Stimulated activated CD8-positive, alpha-beta memory T cell treated with anti-CD3 and anti-CD28 coated beads, Interleukin-15, amount 100 ng/mL, for 24 hours (primary cell): ENCODE results near the gene RALGDS.
A peak's percentile ranks its signal among the peaks of the same experiment; 100 is the strongest.

Experiments used
- DNase-seq: peaks from one replicate; pipeline ENCODE4 v3.0.0-alpha.2; 2020; ENCODE audit warnings: low read depth

The RALGDS gene

DNA sequence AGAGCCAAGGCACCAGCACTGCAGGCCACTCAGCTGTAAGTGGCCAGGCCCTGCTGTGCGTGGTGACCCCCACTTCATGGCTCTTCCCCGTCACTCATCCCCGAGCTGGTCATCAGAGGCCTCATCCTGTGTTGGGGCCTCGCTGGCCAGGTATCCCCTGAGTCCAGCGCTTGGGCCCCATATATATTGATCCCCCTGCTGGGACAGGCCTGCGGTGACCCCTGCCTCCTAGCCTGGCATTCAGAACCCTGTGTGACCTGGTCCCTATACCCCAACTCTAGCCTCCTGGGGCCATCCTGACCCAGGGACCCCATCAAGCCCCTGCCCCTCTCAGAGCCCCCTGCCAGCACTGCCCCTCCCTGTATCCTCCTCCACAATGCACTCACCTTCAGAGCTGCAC lies 30.0 kb upstream of the RALGDS start:
- DNase-seq, result no peak

DNA sequence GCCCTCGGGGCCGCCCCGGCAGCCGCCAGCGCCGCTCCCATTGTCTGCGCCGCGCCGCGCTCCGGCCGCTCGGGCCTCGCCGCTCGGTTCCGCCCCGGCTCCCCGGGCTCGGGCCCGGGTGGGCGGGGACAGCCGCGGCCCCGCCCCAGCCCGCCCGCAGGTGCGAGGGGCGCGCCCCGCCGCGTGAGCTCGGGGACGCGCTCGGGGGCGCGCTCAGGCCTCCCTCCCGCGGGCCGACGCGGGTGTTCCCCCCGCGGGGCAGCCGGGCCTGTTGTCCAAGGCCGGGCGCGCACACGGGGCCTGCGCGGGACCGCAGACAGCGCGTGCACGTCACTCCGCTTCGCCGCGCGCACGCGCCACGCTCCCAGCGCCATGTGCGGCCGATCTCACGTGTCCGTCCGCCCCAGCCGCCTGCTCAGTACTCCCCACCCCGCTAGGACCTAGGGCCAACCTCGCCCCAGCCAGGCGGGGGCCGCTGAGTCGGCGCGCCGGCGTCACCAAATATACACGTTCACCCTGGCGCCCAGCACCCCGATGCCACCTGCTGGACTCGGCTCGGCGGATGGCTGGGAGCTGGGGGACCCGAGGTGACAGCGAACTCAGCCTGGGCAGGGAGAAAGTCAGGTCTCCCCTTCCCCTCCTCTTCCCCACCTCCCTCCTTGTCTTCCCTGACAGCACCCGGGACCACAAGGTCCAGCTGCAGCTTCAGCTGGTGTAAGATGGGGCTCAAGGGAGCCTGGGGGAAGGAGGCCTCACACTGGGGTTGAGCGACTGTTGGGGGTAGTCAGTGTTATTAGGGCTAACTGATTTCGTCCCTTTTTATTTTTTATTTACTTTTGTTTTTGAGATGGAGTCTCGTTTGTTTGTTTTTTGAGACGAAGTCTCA lies 28.3 kb upstream of the RALGDS start:
- peak; percentile 58 for DNase-seq

DNA sequence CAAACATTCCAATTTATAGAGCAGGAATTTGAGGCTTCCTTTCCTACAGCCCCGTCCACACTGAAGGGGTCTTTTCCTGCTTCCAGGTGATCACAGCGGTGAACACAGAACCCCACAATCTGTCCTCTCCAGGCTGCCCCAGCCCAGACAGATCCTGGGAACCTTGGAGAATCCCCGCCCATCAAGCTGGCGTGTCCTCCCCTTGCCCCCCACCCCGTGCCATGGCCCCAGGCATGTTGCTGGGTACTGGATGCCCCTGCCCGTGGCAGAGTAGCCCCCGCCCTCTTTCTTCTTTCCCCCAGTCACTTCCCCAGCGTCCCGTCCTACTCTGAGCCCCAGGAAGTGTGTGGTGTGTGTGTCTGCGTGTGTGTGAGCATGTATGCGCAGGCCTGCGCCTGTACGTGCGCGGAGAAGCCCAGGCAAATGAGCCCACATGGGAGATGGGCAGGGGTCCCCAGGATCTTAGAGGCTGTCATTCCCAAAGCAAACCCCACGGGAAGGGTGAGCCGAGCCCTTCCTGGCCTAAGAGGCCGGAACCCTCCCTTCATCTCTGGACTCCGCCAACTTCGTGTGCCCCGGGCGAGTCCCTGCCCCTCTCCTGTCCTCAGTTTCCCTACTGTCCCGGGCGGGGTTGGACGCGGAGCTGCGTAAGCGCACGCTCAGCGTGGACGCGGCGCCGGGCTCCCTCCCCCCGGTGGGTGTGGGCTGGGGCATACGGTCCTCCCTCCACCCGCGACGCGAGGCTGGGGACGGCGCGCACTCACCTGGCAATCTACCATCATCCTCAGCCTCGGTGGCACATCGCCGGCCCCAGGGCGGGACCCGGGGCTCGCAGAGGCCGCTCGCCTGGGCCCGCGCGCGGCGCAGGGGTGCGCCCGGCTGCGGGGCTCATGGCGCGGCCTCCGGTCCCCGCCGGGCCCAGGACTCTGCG lies 27.4 kb upstream of the RALGDS start:
- peak; percentile 33 for DNase-seq

GRCh38 chr9:133147412-133148198 lies 26.6 kb upstream of the RALGDS start:
- peak; percentile 59 for DNase-seq

- DNase-seq, result no peak
These were observed 25.8 kb upstream of the RALGDS start for GRCh38 chr9:133146746-133147411.

DNA sequence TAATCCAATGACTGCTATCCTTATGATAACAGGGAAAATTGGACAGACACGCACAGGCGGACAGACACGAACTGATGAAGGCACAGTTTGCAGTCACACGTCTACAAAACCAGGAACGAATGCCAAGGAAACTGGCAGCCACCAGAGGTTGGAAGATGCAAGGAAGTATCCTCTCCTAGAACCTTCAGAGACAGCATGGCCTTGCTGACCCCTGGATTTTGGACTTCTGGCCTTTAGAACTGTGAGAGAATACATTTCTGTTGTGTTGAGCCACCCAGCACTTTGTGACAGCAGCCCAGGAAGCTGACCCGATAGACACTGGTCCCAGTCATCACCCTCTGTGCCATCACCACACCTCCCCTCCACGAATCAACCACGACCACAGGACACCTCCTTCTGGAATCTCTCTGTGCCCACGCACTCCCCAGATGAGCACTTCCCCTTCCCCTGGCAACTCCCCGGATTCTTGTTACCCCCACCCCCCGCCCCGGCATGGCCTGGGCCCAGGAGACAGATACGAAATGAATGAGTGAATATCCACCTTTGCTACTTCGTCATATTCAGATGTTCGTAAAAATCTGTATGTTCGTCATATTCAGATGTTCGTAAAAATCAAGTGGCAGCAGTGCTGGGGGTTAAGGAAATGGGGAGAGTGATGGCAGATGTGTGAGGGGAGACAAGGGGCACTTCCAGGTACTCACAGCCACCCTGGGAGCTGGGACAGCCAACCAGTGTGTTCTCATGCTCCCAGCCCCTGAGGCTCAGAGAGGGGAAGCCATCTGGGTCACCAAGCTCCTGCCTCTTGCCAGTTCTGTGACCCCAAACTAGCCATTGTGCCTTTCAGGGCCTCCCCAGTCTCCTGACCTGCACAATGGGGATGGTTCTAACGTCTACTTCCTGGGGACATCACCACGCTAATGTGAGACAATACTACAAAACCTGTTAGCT lies 24.1 kb upstream of the RALGDS start:
- no peak for DNase-seq

GRCh38 chr9:133144142-133144903 lies 23.3 kb upstream of the RALGDS start:
- DNase-seq, result peak; percentile 92

GRCh38 chr9:133143639-133144141 lies 22.6 kb upstream of the RALGDS start:
- DNase-seq, result no peak

DNA sequence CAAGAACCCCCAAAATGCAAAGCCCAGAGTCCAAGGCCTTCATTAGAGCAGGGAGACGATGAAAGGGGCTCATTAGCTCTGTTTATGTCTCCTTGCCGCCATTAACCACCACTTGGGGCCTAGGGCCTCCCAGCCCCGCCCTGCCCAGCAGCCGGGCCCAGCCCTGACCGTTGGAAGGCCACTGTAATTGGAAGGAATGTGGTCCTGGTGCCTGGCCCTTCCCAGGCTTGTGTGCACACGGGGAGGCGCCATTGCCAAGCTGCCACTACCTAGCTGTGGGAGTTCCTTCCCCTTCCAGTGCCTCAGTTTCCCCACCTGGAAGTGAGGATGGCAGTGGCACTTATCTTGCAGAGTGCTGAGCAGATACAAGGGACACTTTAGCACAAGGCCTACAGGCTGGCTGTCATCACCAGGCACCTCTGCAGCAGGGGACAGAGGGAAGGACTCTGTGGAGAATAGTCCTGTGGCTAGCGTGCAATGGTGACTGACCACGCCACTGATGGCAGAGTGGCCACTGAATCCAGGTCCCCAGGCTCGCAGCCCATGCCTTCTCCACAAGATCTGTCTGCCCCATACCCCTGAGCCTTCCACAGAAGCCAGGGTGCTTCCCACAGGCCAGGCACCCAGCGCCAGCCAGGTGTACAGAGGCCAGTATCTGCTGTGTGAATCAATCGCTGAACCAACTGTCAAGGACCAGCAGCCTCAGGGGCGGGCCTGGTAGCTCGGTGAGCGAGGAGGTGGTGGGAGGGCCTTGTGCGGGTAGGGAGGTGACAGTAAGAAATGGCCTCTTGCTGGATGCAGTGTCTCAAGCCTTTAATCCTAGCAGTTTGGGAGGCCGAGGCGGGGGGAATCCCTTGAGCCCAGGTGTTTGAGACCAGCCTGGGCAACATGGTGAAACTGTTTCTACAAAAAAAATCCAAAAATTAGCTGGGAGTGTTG lies 21.9 kb upstream of the RALGDS start:
- DNase-seq, result no peak

- no peak for DNase-seq
These were observed 21.0 kb upstream of the RALGDS start for GRCh38 chr9:133141833-133142595.

- no peak for DNase-seq
These were observed 19.6 kb upstream of the RALGDS start for GRCh38 chr9:133140606-133141005.

DNA sequence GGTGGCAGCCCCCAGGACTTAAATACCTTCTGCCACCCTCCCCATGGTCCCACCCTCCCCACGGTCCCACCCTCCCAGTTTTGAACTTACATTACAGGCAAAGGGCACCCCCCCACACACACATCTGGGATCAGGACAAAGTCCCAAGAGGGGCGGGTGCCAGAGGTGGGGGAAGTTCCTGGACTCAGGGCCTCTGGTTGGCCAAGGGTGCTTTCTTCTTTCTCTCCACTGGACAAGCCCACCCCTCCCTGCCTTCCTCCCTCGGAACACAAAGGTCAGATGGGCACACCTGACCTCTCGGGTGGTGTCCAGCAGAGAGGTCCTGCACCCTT lies 19.1 kb upstream of the RALGDS start:
- no peak for DNase-seq

- DNase-seq, result no peak
These were observed 18.5 kb upstream of the RALGDS start for GRCh38 chr9:133139246-133140173.

- DNase-seq, result no peak
These were observed 16.6 kb upstream of the RALGDS start for GRCh38 chr9:133137451-133138231.

GRCh38 chr9:133135146-133135745 lies 14.2 kb upstream of the RALGDS start:
- no peak for DNase-seq
